ENCODE data around the gene PANX2.

Gene PANX2

GRCh38 chr22:50220603-50221409 is 50.3 kb downstream of the PANX2 start:
- H3K27me3 ChIP-seq (ENCODE audit: control insufficient read depth, insufficient read depth, low read length) = no peaks in the 10 kb centered on the region

GRCh38 chr22:50221410-50222300 is 51.1 kb downstream of the PANX2 start:
- no peak overlapping the region for H3K4me3 ChIP-seq (ENCODE audit: low read length)
- H3K4me1 ChIP-seq (ENCODE audit: control insufficient read depth, insufficient read depth, low read length) = peaks cover 6% of the 10 kb centered on the region
- peaks cover 28% of the 10 kb centered on the region for H3K36me3 ChIP-seq (ENCODE audit: control insufficient read depth, insufficient read depth, low read length)
- no peaks in the 10 kb centered on the region for H3K27me3 ChIP-seq (ENCODE audit: control insufficient read depth, insufficient read depth, low read length)
- no peak overlapping the region for H3K9ac ChIP-seq (ENCODE audit: low read length)
- H3K9me3 ChIP-seq (ENCODE audit: control insufficient read depth, low read length) = no peaks in the 10 kb centered on the region

More at GRCh38 chr22:50220603-50221409, 50.3 kb downstream of the PANX2 start:
- H3K9me3 ChIP-seq (ENCODE audit: control insufficient read depth, low read length) = no peaks in the 10 kb centered on the region
- peaks cover 32% of the 10 kb centered on the region for H3K36me3 ChIP-seq (ENCODE audit: control insufficient read depth, insufficient read depth, low read length)
- no peak overlapping the region for H3K9ac ChIP-seq (ENCODE audit: low read length)
- no peak overlapping the region for H3K4me3 ChIP-seq (ENCODE audit: low read length)
- peaks cover 6% of the 10 kb centered on the region for H3K4me1 ChIP-seq (ENCODE audit: control insufficient read depth, insufficient read depth, low read length)

- peaks cover 27% of the 10 kb centered on the region for H3K36me3 ChIP-seq (ENCODE audit: control insufficient read depth, insufficient read depth, low read length)
- H3K27me3 ChIP-seq (ENCODE audit: control insufficient read depth, insufficient read depth, low read length) = no peaks in the 10 kb centered on the region
- no peak overlapping the region for H3K4me3 ChIP-seq (ENCODE audit: low read length)
- H3K4me1 ChIP-seq (ENCODE audit: control insufficient read depth, insufficient read depth, low read length) = peaks cover 6% of the 10 kb centered on the region
- H3K9me3 ChIP-seq (ENCODE audit: control insufficient read depth, low read length) = no peaks in the 10 kb centered on the region
- H3K9ac ChIP-seq (ENCODE audit: low read length) = no peak overlapping the region
Observed at GRCh38 chr22:50222508-50222907, 52.0 kb downstream of the PANX2 start.

GRCh38 chr22:50224071-50224470 is 53.5 kb downstream of the PANX2 start:
- Histone ChIP-seq H3K27me3 (ENCODE audit: control insufficient read depth, insufficient read depth, low read length) (no peaks in the 10 kb centered on the region), H3K4me1 (ENCODE audit: control insufficient read depth, insufficient read depth, low read length) (peaks cover 6% of the 10 kb centered on the region), H3K36me3 (ENCODE audit: control insufficient read depth, insufficient read depth, low read length) (peaks cover 27% of the 10 kb centered on the region), H3K4me3 (ENCODE audit: low read length) (no peak overlapping the region), H3K9me3 (ENCODE audit: control insufficient read depth, low read length) (no peaks in the 10 kb centered on the region), H3K9ac (ENCODE audit: low read length) (no peak overlapping the region)

- Histone ChIP-seq H3K4me1 (ENCODE audit: control insufficient read depth, insufficient read depth, low read length) (no peaks in the 10 kb centered on the region), H3K9me3 (ENCODE audit: control insufficient read depth, low read length) (no peaks in the 10 kb centered on the region), H3K36me3 (ENCODE audit: control insufficient read depth, insufficient read depth, low read length) (peaks cover 24% of the 10 kb centered on the region), H3K27me3 (ENCODE audit: control insufficient read depth, insufficient read depth, low read length) (no peaks in the 10 kb centered on the region), H3K9ac (ENCODE audit: low read length) (no peak overlapping the region), H3K4me3 (ENCODE audit: low read length) (no peak overlapping the region)
Observed at GRCh38 chr22:50225200-50225969, 54.9 kb downstream of the PANX2 start.

GRCh38 chr22:50226063-50226874 is 55.7 kb downstream of the PANX2 start:
- H3K36me3 ChIP-seq (ENCODE audit: control insufficient read depth, insufficient read depth, low read length) = peaks cover 17% of the 10 kb centered on the region
- no peaks in the 10 kb centered on the region for H3K9me3 ChIP-seq (ENCODE audit: control insufficient read depth, low read length)
- no peaks in the 10 kb centered on the region for H3K27me3 ChIP-seq (ENCODE audit: control insufficient read depth, insufficient read depth, low read length)
- no peak overlapping the region for H3K9ac ChIP-seq (ENCODE audit: low read length)
- no peak overlapping the region for H3K4me3 ChIP-seq (ENCODE audit: low read length)
- no peaks in the 10 kb centered on the region for H3K4me1 ChIP-seq (ENCODE audit: control insufficient read depth, insufficient read depth, low read length)

- H3K9ac ChIP-seq (ENCODE audit: low read length) = no peak overlapping the region
- H3K9me3 ChIP-seq (ENCODE audit: control insufficient read depth, low read length) = no peaks in the 10 kb centered on the region
- H3K4me1 ChIP-seq (ENCODE audit: control insufficient read depth, insufficient read depth, low read length) = no peaks in the 10 kb centered on the region
- H3K4me3 ChIP-seq (ENCODE audit: low read length) = no peak overlapping the region
- peaks cover 15% of the 10 kb centered on the region for H3K36me3 ChIP-seq (ENCODE audit: control insufficient read depth, insufficient read depth, low read length)
- no peaks in the 10 kb centered on the region for H3K27me3 ChIP-seq (ENCODE audit: control insufficient read depth, insufficient read depth, low read length)
Observed at GRCh38 chr22:50226875-50227165, 56.3 kb downstream of the PANX2 start.

- Histone ChIP-seq H3K4me3 (ENCODE audit: low read length) (no peak overlapping the region), H3K27me3 (ENCODE audit: control insufficient read depth, insufficient read depth, low read length) (no peaks in the 10 kb centered on the region), H3K9me3 (ENCODE audit: control insufficient read depth, low read length) (no peaks in the 10 kb centered on the region), H3K36me3 (ENCODE audit: control insufficient read depth, insufficient read depth, low read length) (peaks cover 7% of the 10 kb centered on the region), H3K9ac (ENCODE audit: low read length) (no peak overlapping the region), H3K4me1 (ENCODE audit: control insufficient read depth, insufficient read depth, low read length) (no peaks in the 10 kb centered on the region)
Observed at GRCh38 chr22:50227579-50228215, 57.2 kb downstream of the PANX2 start.

- no peaks in the 10 kb centered on the region for H3K9me3 ChIP-seq (ENCODE audit: control insufficient read depth, low read length)
- no peak overlapping the region for H3K9ac ChIP-seq (ENCODE audit: low read length)
Observed at GRCh38 chr22:50228366-50228765, 57.8 kb downstream of the PANX2 start.

GRCh38 chr22:50229370-50229769 is 58.8 kb downstream of the PANX2 start:
- Histone ChIP-seq H3K4me3 (ENCODE audit: low read length) (no peak overlapping the region), H3K9ac (ENCODE audit: low read length) (no peak overlapping the region), H3K36me3 (ENCODE audit: control insufficient read depth, insufficient read depth, low read length) (peaks cover 3% of the 10 kb centered on the region), H3K4me1 (ENCODE audit: control insufficient read depth, insufficient read depth, low read length) (no peaks in the 10 kb centered on the region), H3K27me3 (ENCODE audit: control insufficient read depth, insufficient read depth, low read length) (no peaks in the 10 kb centered on the region), H3K9me3 (ENCODE audit: control insufficient read depth, low read length) (no peaks in the 10 kb centered on the region)

More at GRCh38 chr22:50228366-50228765, 57.8 kb downstream of the PANX2 start:
- Histone ChIP-seq H3K4me1 (ENCODE audit: control insufficient read depth, insufficient read depth, low read length) (no peaks in the 10 kb centered on the region), H3K36me3 (ENCODE audit: control insufficient read depth, insufficient read depth, low read length) (peaks cover 3% of the 10 kb centered on the region), H3K27me3 (ENCODE audit: control insufficient read depth, insufficient read depth, low read length) (no peaks in the 10 kb centered on the region), H3K4me3 (ENCODE audit: low read length) (no peak overlapping the region)

Measured in mucosa of stomach (tissue), 1 donor.